HG03280 (cell line): Measurements from ENCODE around the gene SLC2A10.
"Not testable (repeated sequence)": the region's sequence is repeated elsewhere in the genome, so short reads cannot be mapped to it uniquely, and the experiment has no call there.

Source experiments
- ATAC-seq: cut with Tn5 transposase; IDR thresholded peaks from one replicate; pipeline ENCODE4 v1.9.1; 2021; ENCODE audit warnings: mild to moderate bottlenecking, moderate library complexity; ENCODE audit not compliant: unreplicated experiment

Gene SLC2A10

GRCh38 chr20:46709459-46710152, at the start of gene SLC2A10:
Gene SLC2A10, plus strand, starts transcription at chr20:46709649. Its CDS starts 88 bp downstream, at chr20:46709737.
- ATAC-seq = no peak

DNA sequence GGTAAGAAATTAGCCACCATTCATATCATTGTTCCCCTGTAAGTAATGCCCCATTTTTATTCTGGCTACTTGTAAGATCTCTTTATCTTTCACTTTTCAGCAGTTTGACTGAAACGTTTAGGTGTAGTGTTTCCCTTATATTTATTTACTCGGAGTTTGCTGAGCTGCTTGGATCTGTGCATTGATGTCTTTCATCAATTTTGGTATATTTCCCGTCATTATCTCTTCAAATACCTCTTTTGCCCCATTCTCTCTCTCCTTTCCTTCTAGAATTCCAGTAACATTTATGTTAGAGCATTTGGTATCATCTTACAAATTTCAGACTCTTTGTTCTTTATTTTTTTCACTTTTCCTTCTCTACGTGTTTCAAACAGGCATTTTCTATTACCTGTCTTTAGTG, 49.0 kb upstream of the SLC2A10 start:
- no peak for ATAC-seq

GRCh38 chr20:46661659-46662058, 47.8 kb upstream of the SLC2A10 start:
- ATAC-seq = no peak

DNA sequence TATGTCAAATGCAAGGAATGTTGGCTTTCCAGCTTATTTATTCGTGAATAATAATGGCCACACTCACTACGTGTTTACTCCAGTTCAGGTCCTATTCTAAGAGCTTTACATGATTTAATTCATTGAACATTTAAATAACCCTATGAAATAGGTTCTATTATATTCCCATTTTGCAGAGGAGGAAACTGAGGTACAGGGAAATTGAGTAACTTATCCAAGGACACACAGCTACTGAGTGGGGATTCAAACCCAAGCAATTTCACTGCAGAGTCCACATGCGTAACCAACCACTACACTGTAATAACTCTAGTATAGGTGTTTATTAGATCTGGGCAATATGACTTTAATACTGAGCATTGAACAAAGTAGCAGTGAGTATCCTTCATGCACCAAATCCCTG, 45.9 kb upstream of the SLC2A10 start:
- ATAC-seq = no peak

DNA sequence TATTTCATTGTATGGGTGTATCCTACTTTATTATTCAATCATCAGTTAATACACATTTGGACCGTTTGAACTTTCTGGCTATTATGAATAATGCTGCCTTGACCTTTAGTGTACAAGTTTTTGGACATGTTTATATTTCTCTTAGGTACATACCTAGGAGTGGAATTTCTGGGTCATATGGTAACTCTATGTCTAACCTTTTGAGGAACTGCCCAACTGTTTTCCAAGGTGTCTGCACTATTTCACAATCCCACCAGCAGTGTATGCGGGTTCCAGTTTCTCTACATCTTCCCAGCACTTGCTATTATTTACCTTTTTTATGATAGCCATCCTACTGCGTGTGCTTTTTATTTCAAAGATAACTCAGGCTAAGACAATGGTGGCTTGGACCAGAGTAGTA, 43.8 kb upstream of the SLC2A10 start:
- ATAC-seq = no peak

GRCh38 chr20:46666306-46666705, 43.1 kb upstream of the SLC2A10 start:
- no peak for ATAC-seq

DNA sequence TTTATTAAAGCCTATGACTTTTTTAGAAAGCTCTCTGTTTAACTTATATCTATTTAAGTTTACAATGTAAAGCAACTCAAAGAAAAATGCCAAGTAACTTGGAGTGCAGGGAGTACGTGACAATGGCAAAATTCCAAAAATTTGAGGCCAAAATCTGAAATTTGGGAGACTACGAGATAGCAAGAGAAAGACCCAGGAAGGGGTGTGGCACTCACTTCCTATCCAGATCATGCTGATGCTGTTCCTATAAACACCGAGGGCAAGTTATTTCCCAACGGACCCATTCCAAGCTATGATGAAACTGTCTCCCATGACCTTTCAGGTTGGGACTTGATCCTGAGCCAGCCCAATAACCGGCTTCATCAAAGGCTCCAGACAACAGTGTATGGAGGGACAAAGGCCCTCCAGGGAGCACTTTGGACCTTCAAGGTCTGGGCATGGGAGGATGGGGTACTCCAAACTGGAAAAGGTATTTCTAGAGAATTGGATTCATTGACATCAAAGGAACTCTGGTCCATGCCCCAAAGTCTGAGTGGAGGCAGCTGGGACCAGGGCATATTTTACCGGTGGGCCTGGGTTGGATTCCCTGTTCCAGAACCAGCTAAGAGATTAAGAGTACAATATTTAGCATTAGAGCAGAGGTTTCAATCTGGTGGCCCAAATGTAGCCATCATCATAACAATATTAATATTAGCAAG, 42.5 kb upstream of the SLC2A10 start:
- ATAC-seq = no peak

DNA sequence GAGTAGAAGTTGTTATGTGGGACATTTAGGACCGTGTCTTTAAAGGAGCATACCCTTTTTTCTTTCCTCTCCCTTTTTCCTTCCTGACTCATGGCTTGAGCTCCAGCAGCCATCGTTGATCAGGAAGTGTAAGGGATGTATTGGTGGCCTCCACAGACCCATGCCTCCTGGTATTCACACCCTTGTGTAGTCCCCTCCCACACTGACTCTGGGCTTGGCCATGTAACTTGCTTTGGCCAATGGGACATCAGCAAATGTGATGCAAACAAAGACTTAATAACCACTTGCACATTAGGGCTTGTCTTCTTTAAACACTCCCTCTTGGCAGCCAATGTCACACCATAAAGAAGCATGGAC, 39.2 kb upstream of the SLC2A10 start:
- no peak for ATAC-seq

DNA sequence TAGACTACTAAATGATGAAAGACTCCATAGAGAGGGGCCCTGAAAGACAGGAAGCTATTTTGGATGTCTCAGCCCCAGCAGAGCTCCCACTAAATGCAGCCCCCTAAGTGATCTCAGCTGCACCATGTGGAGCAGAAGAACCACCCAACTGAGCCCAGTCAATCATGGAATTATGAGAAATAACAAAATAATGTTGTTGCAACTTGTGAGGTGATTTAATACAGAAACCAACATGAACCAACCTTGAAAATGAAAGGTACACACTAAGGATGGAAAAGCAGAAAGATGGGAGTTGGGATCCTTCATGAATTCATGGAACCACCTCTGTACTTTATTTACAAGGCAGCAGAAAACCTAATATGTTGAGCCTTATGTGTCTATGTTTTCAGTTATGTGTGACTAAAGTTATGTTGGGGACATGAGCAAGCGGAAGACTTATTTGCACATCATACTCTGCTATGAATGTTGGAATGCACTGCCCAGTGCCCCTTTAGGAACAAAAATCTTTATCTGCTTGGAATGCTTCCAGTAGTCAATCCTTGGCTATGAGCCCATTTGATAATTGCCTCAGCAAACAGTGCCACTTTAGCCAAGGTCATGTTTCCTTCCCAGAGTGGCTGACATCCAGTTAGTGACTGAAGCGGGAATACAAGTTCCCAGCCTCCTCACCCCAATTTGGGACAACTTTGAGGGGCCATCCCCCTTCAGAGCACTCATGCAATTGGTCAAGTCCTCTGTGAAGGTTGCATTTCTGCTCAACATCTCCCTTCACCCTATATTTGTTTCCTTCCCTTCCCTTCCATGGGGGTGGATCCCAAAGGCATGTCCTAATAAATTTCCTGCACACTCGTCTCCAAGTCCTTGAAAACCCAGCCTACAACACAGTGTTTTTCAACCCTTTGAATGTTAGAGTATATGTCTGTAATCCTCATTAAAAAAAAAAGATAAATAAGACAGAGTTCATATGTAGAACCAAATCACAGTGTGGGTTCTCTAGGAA, 38.6 kb upstream of the SLC2A10 start:
- no peak for ATAC-seq

GRCh38 chr20:46671866-46672542, 37.4 kb upstream of the SLC2A10 start:
- ATAC-seq = no peak

GRCh38 chr20:46672543-46673148, 36.8 kb upstream of the SLC2A10 start:
- no peak for ATAC-seq

DNA sequence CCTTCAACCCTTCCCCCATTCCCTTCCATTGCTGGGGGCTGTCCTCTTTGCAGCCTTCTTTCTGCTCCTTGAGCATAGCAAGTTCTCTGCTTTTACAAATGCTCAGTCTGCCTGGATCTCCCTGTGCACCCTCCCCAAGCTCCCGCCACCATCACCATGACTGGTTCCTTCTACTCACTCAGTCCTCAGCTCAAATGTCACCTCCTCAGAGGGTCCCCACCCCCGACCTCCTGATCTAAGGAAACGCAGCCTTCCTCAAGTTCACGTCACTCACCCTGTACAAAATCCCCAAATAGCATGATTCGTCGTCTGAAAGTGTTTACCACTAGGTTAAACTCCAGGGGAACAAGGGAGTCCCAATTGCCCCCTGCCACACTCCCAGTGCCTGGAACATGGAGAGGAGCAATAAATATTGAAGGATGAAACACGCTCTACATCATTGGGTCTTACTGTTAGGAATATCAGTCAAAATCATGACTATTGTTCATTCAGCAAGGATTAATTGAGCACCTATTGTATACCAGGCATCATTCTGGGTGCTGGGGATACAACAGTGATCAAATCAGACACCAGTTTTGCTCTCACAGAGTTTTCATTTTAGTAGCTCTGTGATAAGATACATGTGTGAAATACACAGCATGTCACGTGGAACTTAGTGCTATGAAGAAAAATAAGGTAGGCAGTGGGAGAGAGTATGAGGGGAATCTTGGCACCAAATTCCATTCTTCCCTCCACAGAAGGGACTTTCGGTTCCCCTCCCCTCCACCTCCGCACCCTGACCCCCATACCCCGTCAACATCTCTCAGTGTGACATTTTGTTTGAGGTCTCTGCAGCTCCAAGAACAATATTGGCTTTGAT, 35.8 kb upstream of the SLC2A10 start:
- no peak for ATAC-seq

GRCh38 chr20:46674253-46675083, 35.0 kb upstream of the SLC2A10 start:
- no peak for ATAC-seq

- not testable (repeated sequence) for ATAC-seq
Observed at GRCh38 chr20:46676649-46677316, 32.7 kb upstream of the SLC2A10 start.

GRCh38 chr20:46677608-46678007, 31.8 kb upstream of the SLC2A10 start:
- ATAC-seq = no peak

GRCh38 chr20:46678516-46678915, 30.9 kb upstream of the SLC2A10 start:
- ATAC-seq = no peak

DNA sequence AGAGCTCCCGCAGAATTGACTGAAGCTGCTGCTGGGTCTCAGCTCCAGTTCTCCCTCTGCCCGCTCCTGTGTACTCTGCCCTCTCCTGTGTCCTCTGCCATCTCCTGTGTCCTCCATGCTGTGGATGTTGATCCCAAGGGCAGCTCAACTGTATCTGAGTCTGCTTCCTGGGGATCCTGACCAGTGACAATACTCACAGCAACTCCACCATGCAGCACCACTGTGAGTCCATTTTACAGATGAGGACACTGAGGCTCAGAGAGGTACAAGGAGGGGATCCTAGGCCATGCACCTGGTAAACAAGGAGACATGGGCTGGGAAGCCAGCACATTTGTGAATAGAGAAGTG, 28.8 kb upstream of the SLC2A10 start:
- no peak for ATAC-seq
